Activated CD8-positive, alpha-beta memory T cell treated with anti-CD3 and anti-CD28 coated beads, Interleukin-2, amount 10 ng/mL, durations not matched to agents 7 days and 5 days (primary cell): ENCODE results near the gene HIPK2. TPM values are rescaled to one million over a fixed set of nuclear protein-coding genes. Genes with fewer than 3 reads are reported as not detected.

ENCODE experiments used
- ATAC-seq: fragments of 150-1000 bp; cut with Tn5 transposase; one replicate; pipeline ENCODE4 v1.10.0; 2021; ENCODE audit warnings: moderate library complexity
- CTCF ChIA-PET: fragments of 350-600 bp; sonication (Branson Sonifier 250); formaldehyde crosslinking; loops from one replicate; lab custom pipeline; 2021; ENCODE audit warnings: antibody characterized with exemption; lab: Charles Lee
- DNase-seq: peaks from one replicate; pipeline ENCODE4 v3.0.0-alpha.2; 2020
- H3K27ac Mint-ChIP-seq: one replicate; pipeline ENCODE4 v1.8.0; 2021; ENCODE audit warnings: mild to moderate bottlenecking, mixed read lengths
- H3K27me3 Mint-ChIP-seq: one replicate; pipeline ENCODE4 v1.8.0; 2021; ENCODE audit warnings: mixed read lengths
- H3K36me3 Mint-ChIP-seq: one replicate; pipeline ENCODE4 v1.8.0; 2021; ENCODE audit warnings: mild to moderate bottlenecking, mixed read lengths
- H3K4me1 Mint-ChIP-seq: one replicate; pipeline ENCODE4 v1.8.0; 2021; ENCODE audit warnings: mixed read lengths
- H3K4me3 Mint-ChIP-seq: one replicate; pipeline ENCODE4 v1.8.0; 2021; ENCODE audit warnings: mild to moderate bottlenecking, moderate library complexity, mixed read lengths
- H3K9me3 Mint-ChIP-seq: one replicate; pipeline ENCODE4 v1.8.0; 2022; ENCODE audit warnings: low read depth, mixed read lengths
- total RNA-seq, 2 experiments: library from RNA; stranded (reverse); gene quantifications; one replicate each; pipeline ENCODE4 v1.2.3, GENCODE V29; 2021

HIPK2 gene
- total RNA-seq, 2 experiments from 2014 or later = 20.2 to 21.4 TPM

DNA sequence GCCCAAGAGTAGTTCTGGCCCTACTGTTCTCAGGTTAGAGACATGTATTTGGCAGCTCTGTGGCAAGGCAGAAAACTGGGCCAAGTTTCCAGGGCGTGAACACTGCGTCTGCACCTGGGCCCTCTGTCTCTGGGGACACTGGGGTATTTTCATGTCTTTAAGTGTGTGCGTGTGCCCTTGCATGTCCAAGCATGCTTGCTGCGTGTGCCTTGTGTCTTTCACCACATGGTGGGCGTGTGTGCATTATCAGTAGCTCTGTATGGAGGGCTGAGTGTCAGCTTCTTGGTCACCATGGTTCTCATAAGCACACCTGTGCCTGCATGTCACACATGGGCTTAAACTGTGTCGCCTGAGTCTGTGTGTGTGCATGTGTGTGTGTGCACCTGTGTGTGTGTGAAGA is 69.3 kb downstream of the HIPK2 start:
- H3K27ac Mint-ChIP-seq = no peak overlapping the region
- DNase-seq (no peak), ATAC-seq (no peak)
- H3K27me3 Mint-ChIP-seq = no peaks in the 10 kb centered on the region
- peaks cover 11% of the 10 kb centered on the region for H3K36me3 Mint-ChIP-seq
- peaks cover 4% of the 10 kb centered on the region for H3K4me1 Mint-ChIP-seq
- CTCF ChIA-PET = interaction anchor here (0.6 to 1.2 kb wide), 3 partner anchors 12 to 64 kb away, joined by 3 read pairs; no protein-coding TSS in a partner anchor
- H3K9me3 Mint-ChIP-seq = no peaks in the 10 kb centered on the region
- H3K4me3 Mint-ChIP-seq = no peak overlapping the region

DNA sequence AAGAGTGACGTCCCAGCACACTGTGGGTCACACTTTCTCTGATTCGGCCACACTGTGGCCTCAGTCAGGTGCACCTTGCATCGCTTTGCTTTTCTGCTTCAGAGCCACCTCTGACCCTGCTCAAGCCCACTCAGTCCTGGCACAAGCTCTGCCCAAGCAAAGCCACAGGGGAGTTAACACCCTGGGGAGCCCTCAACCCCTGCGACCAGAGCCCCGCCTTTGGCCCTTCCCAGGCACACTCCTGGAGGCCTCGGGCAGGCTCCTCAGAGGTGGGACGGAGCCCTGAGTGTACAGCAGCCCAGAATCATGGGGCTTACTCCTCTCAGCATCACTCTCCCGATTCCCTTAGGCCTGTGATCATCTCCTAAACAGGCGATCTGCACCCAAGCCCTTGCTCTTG is 71.0 kb downstream of the HIPK2 start:
- no peak for ATAC-seq
- Mint-ChIP-seq H3K27ac (no peak overlapping the region), H3K36me3 (peaks cover 11% of the 10 kb centered on the region), H3K4me3 (no peak overlapping the region), H3K9me3 (no peaks in the 10 kb centered on the region), H3K27me3 (no peaks in the 10 kb centered on the region), H3K4me1 (peaks cover 16% of the 10 kb centered on the region)
- CTCF ChIA-PET = no interaction called here
- no peak for DNase-seq

DNA sequence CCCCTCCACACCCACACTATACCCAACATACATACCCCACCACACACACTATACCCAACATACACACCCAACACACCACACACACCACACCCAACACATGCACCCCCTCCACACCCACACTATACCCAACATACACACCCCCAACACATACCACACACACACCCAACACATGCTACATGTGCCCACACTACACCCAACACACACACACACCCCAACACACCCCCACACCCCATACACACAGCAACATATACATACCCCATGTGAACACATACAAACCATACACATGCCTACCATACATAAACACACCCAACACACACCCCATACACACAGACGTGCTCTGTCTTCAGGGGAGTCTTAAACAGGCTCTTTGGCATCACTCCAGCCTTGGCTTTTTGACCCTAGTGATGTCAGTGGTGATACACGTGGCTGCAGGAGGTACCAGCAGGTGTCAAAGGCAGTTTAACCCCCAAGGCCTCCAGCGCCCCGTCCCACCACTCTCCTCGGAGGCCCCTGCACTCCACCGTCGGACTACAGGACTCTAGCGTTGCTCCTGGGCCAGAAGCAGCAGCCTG is 73.4 kb downstream of the HIPK2 start:
- Mint-ChIP-seq H3K4me3 (no peak overlapping the region), H3K36me3 (peaks cover 2% of the 10 kb centered on the region), H3K27ac (peak overlapping the region; percentile 68)

DNA sequence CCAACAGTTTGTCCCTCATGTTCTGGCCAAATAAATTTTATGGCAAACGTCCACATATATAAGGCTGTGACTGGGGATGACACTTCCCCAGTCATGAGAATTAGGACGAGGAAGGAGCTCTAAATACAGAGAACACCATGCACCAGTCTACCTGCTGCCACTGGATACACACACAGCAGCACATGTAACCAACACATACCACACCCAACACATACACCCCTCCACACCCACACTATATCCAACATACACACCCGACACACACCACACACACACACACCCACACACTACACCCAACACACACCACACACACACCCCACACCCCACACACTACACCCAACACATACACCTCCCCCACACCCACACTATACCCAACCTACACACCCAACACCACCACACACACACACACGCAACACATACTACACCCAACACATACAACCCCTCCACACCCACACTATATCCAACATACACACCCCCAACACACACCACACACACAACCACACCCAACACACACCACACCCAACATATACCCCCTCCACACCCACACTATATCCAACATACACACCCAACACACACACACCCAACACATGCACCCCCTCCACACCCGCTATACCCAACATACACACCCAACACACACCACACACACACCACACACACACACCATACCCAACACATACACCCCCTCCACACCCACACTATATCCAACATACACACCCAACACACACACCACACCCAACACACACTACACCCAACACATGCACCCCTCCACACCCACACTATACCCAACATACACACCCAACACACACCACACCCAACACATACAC is 74.1 kb downstream of the HIPK2 start:
- DNase-seq (no peak), ATAC-seq (no peak)
- no peaks in the 10 kb centered on the region for H3K27me3 Mint-ChIP-seq
- H3K4me3 Mint-ChIP-seq = no peak overlapping the region
- H3K4me1 Mint-ChIP-seq = peaks cover 45% of the 10 kb centered on the region
- H3K36me3 Mint-ChIP-seq = peaks cover 2% of the 10 kb centered on the region
- H3K9me3 Mint-ChIP-seq = no peaks in the 10 kb centered on the region
- H3K27ac Mint-ChIP-seq = peak overlapping the region; percentile 71
- CTCF ChIA-PET = interaction anchor here (1.8 kb wide), 1 partner anchor 57 kb away, joined by 9 read pairs; no protein-coding TSS in a partner anchor

More for the DNA sequence above, 73.4 kb downstream of the HIPK2 start:
- Mint-ChIP-seq H3K27me3 (no peaks in the 10 kb centered on the region), H3K4me1 (peaks cover 41% of the 10 kb centered on the region), H3K9me3 (no peaks in the 10 kb centered on the region)
- no peak for ATAC-seq
- CTCF ChIA-PET = no interaction called here
- DNase-seq = no peak

DNA sequence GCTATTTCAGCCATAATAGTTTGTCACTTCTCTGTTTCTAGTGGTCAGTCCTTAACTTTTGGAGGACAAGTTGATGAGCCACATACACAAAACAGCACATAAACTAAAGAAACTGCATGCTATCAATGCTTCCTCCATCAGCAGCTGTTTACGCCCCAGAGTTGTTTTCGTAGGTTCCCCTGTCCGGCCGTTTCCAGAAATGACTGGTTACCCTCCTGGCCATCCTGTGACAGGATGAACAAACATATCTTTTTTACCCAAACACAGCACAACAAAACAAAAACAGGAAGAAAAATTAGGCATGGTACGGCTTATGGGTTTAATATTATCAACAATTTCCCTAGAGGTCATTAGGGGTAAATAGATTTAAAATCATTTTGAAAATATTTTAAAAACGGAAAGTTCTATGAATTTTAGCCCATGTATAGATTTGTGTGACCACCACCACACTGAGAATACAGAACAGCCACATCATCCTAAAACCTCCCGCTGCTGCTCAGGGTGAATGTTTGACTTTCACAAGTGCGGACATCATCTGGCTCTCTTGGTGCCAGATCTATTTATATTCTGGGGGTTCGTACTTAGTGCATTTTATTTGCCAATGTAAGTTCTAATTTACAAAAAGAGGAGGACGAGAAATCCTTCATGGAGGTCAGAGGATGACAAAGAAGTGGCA is 74.8 kb downstream of the HIPK2 start:
- H3K4me1 Mint-ChIP-seq = peaks cover 49% of the 10 kb centered on the region
- no peak overlapping the region for H3K4me3 Mint-ChIP-seq
- no peaks in the 10 kb centered on the region for H3K9me3 Mint-ChIP-seq
- peaks cover 5% of the 10 kb centered on the region for H3K36me3 Mint-ChIP-seq
- DNase-seq (no peak), ATAC-seq (no peak)
- CTCF ChIA-PET = interaction anchor here (1.8 kb wide), 1 partner anchor 56 kb away, joined by 9 read pairs; no protein-coding TSS in a partner anchor
- peak overlapping the region; percentile 71 for H3K27ac Mint-ChIP-seq
- H3K27me3 Mint-ChIP-seq = no peaks in the 10 kb centered on the region

DNA sequence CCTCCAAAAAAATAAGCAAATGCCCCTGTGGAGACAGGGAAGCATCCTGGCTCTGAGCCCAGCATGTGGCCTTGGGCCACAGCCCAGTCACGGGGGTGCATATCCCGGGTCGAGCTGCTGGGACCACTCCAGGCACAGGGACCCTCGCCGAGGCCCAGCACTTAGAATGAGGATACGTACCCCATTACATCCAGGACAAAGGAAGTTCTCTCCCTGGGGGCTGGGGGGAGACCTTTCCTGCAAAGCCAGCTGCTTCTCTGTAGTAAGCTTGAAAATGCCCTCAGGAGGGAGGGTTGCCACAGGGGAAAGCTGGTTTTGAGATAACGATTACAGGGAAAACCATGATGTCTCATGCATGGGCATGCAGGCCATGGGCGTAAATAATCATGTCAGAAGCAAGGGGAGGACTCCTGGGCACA is 75.5 kb downstream of the HIPK2 start:
- no peaks in the 10 kb centered on the region for H3K27me3 Mint-ChIP-seq

DNA sequence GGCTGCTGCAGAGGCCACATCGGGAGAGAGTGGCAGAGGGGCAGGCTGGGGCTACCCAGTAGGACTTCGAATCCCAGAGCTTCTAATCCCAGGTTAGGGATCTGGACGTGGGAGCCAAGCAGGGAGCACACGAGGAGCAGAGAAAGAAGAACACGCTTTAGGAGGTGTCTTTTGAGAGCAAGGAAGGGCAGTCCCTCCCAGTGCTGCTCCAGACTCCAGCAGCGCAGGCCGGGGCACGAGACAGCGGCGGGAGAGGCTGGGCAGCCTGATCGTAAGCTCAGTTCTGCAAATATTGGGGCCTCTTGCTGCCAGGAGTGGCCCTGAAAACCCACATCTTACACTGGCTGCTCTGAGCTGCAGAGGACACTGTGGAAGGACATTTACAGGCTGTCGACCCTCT is 75.9 kb downstream of the HIPK2 start:
- no peak overlapping the region for H3K4me3 Mint-ChIP-seq
- H3K36me3 Mint-ChIP-seq = peaks cover 5% of the 10 kb centered on the region
- ATAC-seq (no peak), DNase-seq (no peak)
- peaks cover 54% of the 10 kb centered on the region for H3K4me1 Mint-ChIP-seq
- peak overlapping the region; percentile 88 for H3K27ac Mint-ChIP-seq
- H3K9me3 Mint-ChIP-seq = no peaks in the 10 kb centered on the region
- no peaks in the 10 kb centered on the region for H3K27me3 Mint-ChIP-seq
- CTCF ChIA-PET = interaction anchor here (1.8 kb wide), 1 partner anchor 55 kb away, joined by 9 read pairs; no protein-coding TSS in a partner anchor

More for the DNA sequence above, 75.5 kb downstream of the HIPK2 start:
- Mint-ChIP-seq H3K27ac (peak overlapping the region; percentile 71), H3K9me3 (no peaks in the 10 kb centered on the region), H3K4me3 (no peak overlapping the region), H3K4me1 (peaks cover 49% of the 10 kb centered on the region), H3K36me3 (peaks cover 5% of the 10 kb centered on the region)
- CTCF ChIA-PET = interaction anchor here (1.8 kb wide), 1 partner anchor 56 kb away, joined by 9 read pairs; no protein-coding TSS in a partner anchor
- ATAC-seq (no peak), DNase-seq (no peak)

DNA sequence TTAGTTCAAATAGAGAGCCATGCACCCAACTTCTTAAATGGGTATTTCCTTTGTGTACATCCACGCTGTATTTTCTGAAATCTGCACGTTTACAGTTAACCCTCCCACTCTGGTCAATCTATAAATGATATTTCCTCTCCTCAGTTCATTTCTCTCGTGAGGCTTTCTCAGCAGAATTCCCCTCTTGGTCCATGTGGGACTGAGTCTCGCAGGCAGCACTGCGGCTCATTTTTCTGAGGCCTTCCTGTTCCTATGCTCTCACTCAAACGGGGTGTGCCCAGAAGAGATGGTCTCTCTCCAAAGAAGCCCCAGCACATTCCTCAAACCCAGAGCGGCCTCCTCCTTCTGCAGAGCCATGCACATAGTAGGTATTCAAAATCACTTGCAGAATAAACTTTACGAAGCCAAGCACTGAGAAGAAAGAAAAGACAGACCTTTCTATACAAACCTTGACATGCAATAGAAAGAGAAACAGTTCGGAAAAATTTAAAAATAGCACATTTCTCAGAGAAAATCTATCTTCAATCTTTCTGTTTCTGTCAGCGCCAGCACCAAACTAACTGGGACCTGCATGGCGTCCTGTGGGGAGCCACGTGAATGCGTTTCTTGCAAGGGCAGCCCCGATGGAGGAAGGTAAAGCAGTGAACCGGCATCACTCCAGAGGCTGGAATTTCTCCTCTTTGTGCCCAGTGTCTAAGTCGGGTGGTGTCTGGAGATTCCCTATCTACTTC is 77.1 kb downstream of the HIPK2 start:
- Mint-ChIP-seq H3K4me3 (no peak overlapping the region), H3K9me3 (no peaks in the 10 kb centered on the region), H3K27me3 (no peaks in the 10 kb centered on the region), H3K27ac (peak overlapping the region; percentile 88), H3K36me3 (peaks cover 6% of the 10 kb centered on the region), H3K4me1 (peaks cover 61% of the 10 kb centered on the region)
- peak; percentile 25 for ATAC-seq
- DNase-seq = no peak
- CTCF ChIA-PET = interaction anchor here (0.8 to 1.2 kb wide), 6 partner anchors 13 to 68 kb away, joined by 3 to 4 read pairs (median 3); no protein-coding TSS in a partner anchor

DNA sequence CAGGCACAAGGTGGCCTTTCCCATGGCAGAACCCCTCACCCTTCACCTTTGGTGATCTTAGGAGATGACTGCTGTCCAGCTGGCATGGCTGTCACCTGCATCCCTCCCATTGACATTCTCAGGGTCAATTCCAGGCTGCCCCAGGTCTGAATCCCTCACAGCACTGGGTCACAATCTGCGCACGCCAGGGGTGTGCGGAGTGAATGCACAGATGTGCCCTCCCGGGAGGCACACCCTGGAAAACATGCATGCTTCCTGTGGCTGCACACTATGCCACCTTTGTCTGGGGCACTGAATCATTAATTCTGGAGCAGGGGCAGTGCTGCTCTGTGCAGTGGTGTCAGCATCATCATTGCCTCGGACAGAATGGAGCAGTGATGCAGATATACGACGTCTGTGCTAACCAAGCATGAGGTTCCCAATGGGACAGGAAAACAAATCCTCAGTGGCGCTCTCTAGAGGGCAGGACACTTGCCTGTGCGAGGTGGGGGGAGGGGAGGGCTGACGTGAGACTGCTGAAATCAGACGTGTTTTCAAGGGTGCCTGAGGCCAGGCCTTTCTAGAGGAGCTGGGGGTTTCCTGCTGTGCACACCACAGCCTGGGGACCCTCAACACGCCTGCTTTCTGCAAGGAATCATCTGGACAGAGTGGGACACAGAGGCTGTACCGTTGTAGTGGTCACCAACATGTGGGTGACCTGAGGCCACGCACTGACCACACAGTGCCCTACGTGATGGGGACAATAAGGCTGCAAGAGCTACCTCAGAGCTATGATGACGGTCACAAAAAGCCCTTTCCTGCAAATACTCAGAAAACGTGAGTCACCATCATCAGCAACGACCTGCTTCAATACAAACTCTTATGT is 77.9 kb downstream of the HIPK2 start:
- H3K27ac Mint-ChIP-seq = peak overlapping the region; percentile 88
- peaks cover 6% of the 10 kb centered on the region for H3K36me3 Mint-ChIP-seq
- peak; percentile 73 for ATAC-seq

DNA sequence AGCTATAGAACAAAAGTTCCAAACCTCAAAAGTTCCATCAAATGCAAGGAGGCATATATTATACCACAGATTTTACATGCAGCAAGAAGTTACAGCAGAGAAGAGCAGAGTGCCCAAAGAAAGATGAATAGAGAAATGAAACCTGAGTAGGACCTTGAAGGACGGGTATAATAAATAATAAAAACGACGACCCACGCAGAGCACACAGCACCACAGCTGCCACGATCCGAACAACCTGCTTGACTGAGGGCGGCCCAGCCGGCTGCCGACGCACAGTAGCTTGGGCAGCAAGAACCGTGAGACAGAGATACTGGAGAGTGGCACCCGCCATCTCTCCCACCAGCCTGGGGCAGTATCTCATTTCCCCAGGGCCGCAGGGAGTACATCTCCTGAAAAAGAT is 79.0 kb downstream of the HIPK2 start:
- CTCF ChIA-PET = no interaction called here

More for the DNA sequence above, 77.9 kb downstream of the HIPK2 start:
- H3K9me3 Mint-ChIP-seq = no peaks in the 10 kb centered on the region
- H3K4me1 Mint-ChIP-seq = peaks cover 62% of the 10 kb centered on the region
- no peak overlapping the region for H3K4me3 Mint-ChIP-seq
- CTCF ChIA-PET = interaction anchor here (0.8 to 1.2 kb wide), 6 partner anchors 13 to 69 kb away, joined by 3 to 4 read pairs (median 3); no protein-coding TSS in a partner anchor
- DNase-seq = peak; percentile 78
- H3K27me3 Mint-ChIP-seq = no peaks in the 10 kb centered on the region

DNA sequence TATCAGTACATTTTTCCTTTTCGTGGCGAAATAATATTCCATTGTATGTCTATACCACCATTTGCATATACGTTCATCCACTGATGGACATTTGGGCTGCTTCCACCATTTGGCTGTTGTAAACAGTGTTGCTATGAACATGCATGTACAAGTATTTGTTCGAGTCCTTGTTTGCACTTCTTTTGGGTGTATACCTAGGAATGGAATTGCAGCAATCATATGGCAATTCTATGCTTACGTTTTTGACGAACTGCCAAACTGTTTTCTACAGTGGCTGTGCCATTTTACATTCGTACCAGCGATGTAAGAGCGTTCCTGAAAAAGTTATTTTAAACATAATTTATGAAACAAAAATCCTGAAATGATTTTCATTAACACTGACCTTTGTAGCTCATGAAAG is 79.5 kb downstream of the HIPK2 start:
- ATAC-seq (no peak), DNase-seq (no peak)
- Mint-ChIP-seq H3K27ac (no peak overlapping the region), H3K4me3 (no peak overlapping the region), H3K36me3 (peaks cover 5% of the 10 kb centered on the region), H3K4me1 (peaks cover 55% of the 10 kb centered on the region), H3K27me3 (no peaks in the 10 kb centered on the region), H3K9me3 (no peaks in the 10 kb centered on the region)
- CTCF ChIA-PET = no interaction called here

More for the DNA sequence above, 79.0 kb downstream of the HIPK2 start:
- Mint-ChIP-seq H3K36me3 (peaks cover 5% of the 10 kb centered on the region), H3K27me3 (no peaks in the 10 kb centered on the region), H3K9me3 (no peaks in the 10 kb centered on the region), H3K4me3 (no peak overlapping the region), H3K4me1 (peaks cover 60% of the 10 kb centered on the region), H3K27ac (no peak overlapping the region)
- ATAC-seq = no peak
- DNase-seq = no peak

DNA sequence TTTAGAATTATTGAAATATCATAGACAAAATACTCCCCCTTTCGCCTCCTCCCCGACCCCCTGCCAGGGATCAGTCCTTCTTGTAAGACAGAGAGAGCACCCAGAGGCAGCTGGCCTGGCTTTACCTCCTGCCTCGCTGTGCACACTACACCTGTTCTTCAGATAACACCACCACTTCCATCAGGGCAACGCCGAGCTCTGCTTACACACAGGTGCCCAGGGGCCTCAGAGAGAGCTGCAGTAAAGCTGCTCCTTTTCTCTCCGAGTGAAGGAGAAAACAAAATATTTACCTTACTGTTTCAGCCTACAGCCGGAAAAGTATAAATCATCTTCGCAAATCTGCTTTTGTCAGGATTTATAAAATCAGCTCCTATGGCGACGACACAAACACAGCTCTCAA is 80.7 kb downstream of the HIPK2 start:
- ATAC-seq (no peak), DNase-seq (no peak)
- Mint-ChIP-seq H3K36me3 (peaks cover 5% of the 10 kb centered on the region), H3K9me3 (no peaks in the 10 kb centered on the region), H3K4me3 (no peak overlapping the region), H3K27ac (no peak overlapping the region), H3K4me1 (peaks cover 46% of the 10 kb centered on the region), H3K27me3 (no peaks in the 10 kb centered on the region)
- CTCF ChIA-PET = no interaction called here
